IMR-90 (cell line): ENCODE measurements around the gene MAP2K6. TPM values are rescaled to one million over a fixed set of nuclear protein-coding genes. Genes with fewer than 3 reads are reported as not detected.

ENCODE experiments used
- ATAC-seq: fragments of 200-7000 bp; cut with Tn5 transposase; 2 replicates; pipeline ENCODE4 v1.9.1; 2020; ENCODE audit warnings: low read depth, mild to moderate bottlenecking, moderate library complexity
- BruUV-seq: library from RNA; stranded (reverse); fragments of 400-500 nt; replicated peaks from 2 replicates; lab custom pipeline; 2021; lab: Mats Ljungman, UMichigan
- CTCF ChIA-PET: fragments of 300-600 bp; formaldehyde crosslinking; extraction: SDS; loops from one replicate; lab custom pipeline; 2021; ENCODE audit warnings: antibody characterized with exemption; lab: Yijun Ruan, JAX
- POLR2A ChIA-PET: fragments of 300-600 bp; sonication (Branson Sonifier 250); formaldehyde crosslinking; loops from one replicate; lab custom pipeline; 2022; ENCODE audit warnings: antibody characterized with exemption; ENCODE audit not compliant: unreplicated experiment; lab: Charles Lee
- DNase-seq: peaks from one replicate; pipeline ENCODE4 v3.0.0; 2013
- H2AFZ ChIP-seq: replicated peaks from 2 replicates; pipeline ENCODE3; 2013; ENCODE audit warnings: low read length, mild to moderate bottlenecking; ENCODE audit not compliant: poor library complexity
- H2AK5ac ChIP-seq: 2 replicates; pipeline ENCODE4 v1.6.1; 2013; ENCODE audit warnings: low read depth, low read length, inconsistent platforms
- H2AK9ac ChIP-seq: replicated peaks from 2 replicates; pipeline ENCODE3; 2013; ENCODE audit warnings: mild to moderate bottlenecking, low read depth, low read length, moderate library complexity; ENCODE audit not compliant: poor library complexity
- H2BK120ac ChIP-seq: 2 replicates; pipeline ENCODE4 v1.6.1; 2013; ENCODE audit warnings: low read depth, low read length, inconsistent platforms
- H2BK15ac ChIP-seq: 3 replicates; pipeline ENCODE4 v1.6.1; 2013; ENCODE audit warnings: low read depth, low read length, inconsistent platforms
- H2BK20ac ChIP-seq: 2 replicates; pipeline ENCODE4 v1.6.1; 2013; ENCODE audit warnings: low read depth, mild to moderate bottlenecking, inconsistent platforms, low read length, moderate library complexity
- H2BK5ac ChIP-seq: 2 replicates; pipeline ENCODE4 v1.6.1; 2013; ENCODE audit warnings: mild to moderate bottlenecking, low read depth, low read length, inconsistent platforms; ENCODE audit not compliant: poor library complexity, severe bottlenecking
- H3K14ac ChIP-seq: replicated peaks from 2 replicates; pipeline ENCODE4 v1.6.1; 2013; ENCODE audit warnings: low read depth, low read length, inconsistent platforms
- H3K18ac ChIP-seq: 2 replicates; pipeline ENCODE4 v1.6.1; 2013; ENCODE audit warnings: low read depth, low read length, control low read depth
- H3K23ac ChIP-seq: 2 replicates; pipeline ENCODE4 v1.6.1; 2013; ENCODE audit warnings: low read depth, low read length, inconsistent platforms
- H3K27ac ChIP-seq: 2 replicates; pipeline ENCODE4 v1.5.1; 2013; ENCODE audit warnings: mild to moderate bottlenecking, control low read depth, low read length; ENCODE audit not compliant: insufficient read depth
- H3K27me3 ChIP-seq: 2 replicates; pipeline ENCODE4 v1.6.1; 2013; ENCODE audit warnings: low read length; ENCODE audit not compliant: control insufficient read depth, insufficient read depth
- H3K36me3 ChIP-seq: 2 replicates; pipeline ENCODE4 v1.6.1; 2013; ENCODE audit warnings: low read length, mixed read lengths; ENCODE audit not compliant: control insufficient read depth, insufficient read depth
- H3K4ac ChIP-seq: 2 replicates; pipeline ENCODE4 v1.6.1; 2013; ENCODE audit warnings: low read depth, low read length, inconsistent platforms
- H3K4me1 ChIP-seq: 2 replicates; pipeline ENCODE4 v1.6.1; 2013; ENCODE audit warnings: low read length, mixed read lengths; ENCODE audit not compliant: control insufficient read depth, insufficient read depth
- H3K4me2 ChIP-seq: 2 replicates; pipeline ENCODE4 v1.6.1; 2013; ENCODE audit warnings: low read depth, mild to moderate bottlenecking, control low read depth, low read length, moderate library complexity
- H3K4me3 ChIP-seq: 2 replicates; pipeline ENCODE4 v1.5.1; 2013; ENCODE audit warnings: low read depth, mild to moderate bottlenecking, control low read depth, low read length, moderate library complexity; ENCODE audit not compliant: insufficient read depth
- H3K56ac ChIP-seq: 2 replicates; pipeline ENCODE4 v1.6.1; 2013; ENCODE audit warnings: low read length, inconsistent platforms; ENCODE audit not compliant: insufficient read depth; ENCODE audit errors: extremely low read depth
- H3K79me1 ChIP-seq, 2 experiments: 2 replicates each; pipeline ENCODE4 v1.6.1; 2013; ENCODE audit warnings: low read length in 2 of 2, inconsistent platforms in 1 of 2, low read depth in 1 of 2
- H3K9ac ChIP-seq: 2 replicates; pipeline ENCODE4 v1.6.1; 2013; ENCODE audit warnings: low read depth, low read length, control low read depth
- H3K9me1 ChIP-seq: 2 replicates; pipeline ENCODE4 v1.6.1; 2013; ENCODE audit warnings: low read length, inconsistent platforms; ENCODE audit not compliant: insufficient read depth
- H3K9me3 ChIP-seq: 2 replicates; pipeline ENCODE4 v1.6.1; 2013; ENCODE audit warnings: low read length; ENCODE audit not compliant: control insufficient read depth, insufficient read depth
- H4K20me1 ChIP-seq: 2 replicates; pipeline ENCODE4 v1.6.1; 2013; ENCODE audit warnings: low read length, inconsistent platforms; ENCODE audit not compliant: insufficient read depth
- H4K5ac ChIP-seq: 2 replicates; pipeline ENCODE4 v1.6.1; 2013; ENCODE audit warnings: mild to moderate bottlenecking, low read depth, low read length, control low read depth
- H4K8ac ChIP-seq, 2 experiments: 2 replicates each; pipeline ENCODE4 v1.6.1; 2013; ENCODE audit warnings: low read depth in 2 of 2, low read length in 2 of 2, control low read depth in 1 of 2, inconsistent platforms in 1 of 2
- H4K91ac ChIP-seq: 2 replicates; pipeline ENCODE4 v1.6.1; 2013; ENCODE audit warnings: low read depth, low read length, inconsistent platforms; ENCODE audit not compliant: insufficient read depth
- BHLHE40 ChIP-seq: fragments of 150-350 bp; IDR thresholded peaks from 2 replicates; pipeline ENCODE4 v1.6.1; 2016; ENCODE audit warnings: mild to moderate bottlenecking, low read depth, low read length
- CEBPB ChIP-seq: IDR thresholded peaks from 2 replicates; pipeline ENCODE4 v1.6.1; 2012; ENCODE audit warnings: low read depth, low read length, improper control_type of control experiment
- CHD1 ChIP-seq: IDR thresholded peaks from 2 replicates; pipeline ENCODE4 v1.6.1; 2012; ENCODE audit warnings: low read depth, low read length, improper control_type of control experiment
- FOS ChIP-seq: fragments of 150-350 bp; IDR thresholded peaks from 2 replicates; pipeline ENCODE4 v1.6.1; 2016; ENCODE audit warnings: low read depth, low read length
- MAFK ChIP-seq: IDR thresholded peaks from 2 replicates; pipeline ENCODE4 v1.6.1; 2012; ENCODE audit warnings: low read depth, low read length, improper control_type of control experiment
- MAZ ChIP-seq: IDR thresholded peaks from 2 replicates; pipeline ENCODE4 v1.6.1; 2012; ENCODE audit warnings: low read depth, mild to moderate bottlenecking, low read length, improper control_type of control experiment, moderate library complexity, borderline replicate concordance
- MXI1 ChIP-seq: IDR thresholded peaks from 2 replicates; pipeline ENCODE4 v1.6.1; 2012; ENCODE audit warnings: low read depth, mild to moderate bottlenecking, low read length, moderate library complexity, borderline replicate concordance
- NFE2L2 ChIP-seq: fragments of 150-350 bp; IDR thresholded peaks from 2 replicates; pipeline ENCODE4 v1.6.1; 2016; ENCODE audit warnings: low read depth, mild to moderate bottlenecking, low read length
- POLR2A ChIP-seq: IDR thresholded peaks from 2 replicates; pipeline ENCODE4 v1.6.1; 2012; ENCODE audit warnings: mild to moderate bottlenecking, low read depth, low read length
- RAD21 ChIP-seq: IDR thresholded peaks from 2 replicates; pipeline ENCODE4 v1.6.1; 2012; ENCODE audit warnings: low read length, improper control_type of control experiment
- RCOR1 ChIP-seq: IDR thresholded peaks from 2 replicates; pipeline ENCODE4 v1.6.1; 2012; ENCODE audit warnings: mild to moderate bottlenecking, low read length, improper control_type of control experiment; ENCODE audit not compliant: insufficient replicate concordance
- RFX5 ChIP-seq: IDR thresholded peaks from 2 replicates; pipeline ENCODE4 v1.8.0; 2012; ENCODE audit warnings: low read depth, mild to moderate bottlenecking, low read length, moderate library complexity
- SMC3 ChIP-seq: fragments of 150-350 bp; IDR thresholded peaks from 2 replicates; pipeline ENCODE4 v1.6.1; 2016; ENCODE audit warnings: low read depth, mild to moderate bottlenecking, antibody characterized with exemption, low read length, moderate library complexity
- WGBS, 2 experiments: methylation state at CpG; one replicate each; pipeline versions ENCODE4 v1.1.5 to v1.1.7; 2013; ENCODE audit warnings: missing lambda C conversion rate in 2 of 2; ENCODE audit not compliant: insufficient read length in 1 of 2; ENCODE audit errors: extremely low coverage in 2 of 2; 5-methylcytosine and 5-hydroxymethylcytosine counted together
- dilution Hi-C: fragments of 300-500 bp; cut with HindIII; formaldehyde crosslinking; loops from one replicate; pipeline ENCODE4 v1.14.3; 2018; ENCODE audit warnings: low sequenced_read_pairs; ENCODE audit not compliant: unreplicated experiment
- in situ Hi-C: fragments of 300-500 bp; cut with MboI; formaldehyde crosslinking; loops from 3 replicates; pipeline ENCODE4 v1.14.3; 2019; ENCODE audit warnings: low sequenced_read_pairs, inconsistent platforms, mixed read lengths
- intact Hi-C: fragments of 100-400 bp; cut with micrococcal nuclease; formaldehyde crosslinking; loops from 2 replicates; pipeline ENCODE4 v1.10.0; 2022
- polyA plus RNA-seq, 3 experiments: library from polyadenylated mRNA; depleted of rRNA; stranded (reverse); fragments of >200 nt; gene quantifications; 2 replicates each; pipeline ENCODE4 v1.2.3, GENCODE V29; 2012; ENCODE audit warnings: low replicate concordance in 1 of 3
- total RNA-seq: library from RNA; depleted of rRNA; stranded (reverse); fragments of >200 nt; gene quantifications from 2 replicates; pipeline ENCODE4 v1.2.3, GENCODE V29; 2012
- TF ChIP-seq, protein P1 (sequence below): fragments of 150-350 bp; IDR thresholded peaks from 2 replicates; pipeline ENCODE4 v1.6.1; 2017; ENCODE audit warnings: mild to moderate bottlenecking, antibody characterized with exemption, low read length, low read depth
- TF ChIP-seq, protein P2 (sequence below): fragments of 150-350 bp; IDR thresholded peaks from 2 replicates; pipeline ENCODE4 v1.6.1; 2016; ENCODE audit warnings: low read depth, mild to moderate bottlenecking, low read length, moderate library complexity, borderline replicate concordance
- TF ChIP-seq, protein P3 (sequence below): conservative IDR thresholded peaks from 2 replicates; pipeline ENCODE4 v1.5.1; 2012; ENCODE audit warnings: mild to moderate bottlenecking, low read depth, low read length, improper control_type of control experiment

MAP2K6 gene
- total and polyA plus RNA-seq, 2 of the 4 experiments (the other 2 are of a cell fraction): 2.4 to 5.7 TPM

DNA sequence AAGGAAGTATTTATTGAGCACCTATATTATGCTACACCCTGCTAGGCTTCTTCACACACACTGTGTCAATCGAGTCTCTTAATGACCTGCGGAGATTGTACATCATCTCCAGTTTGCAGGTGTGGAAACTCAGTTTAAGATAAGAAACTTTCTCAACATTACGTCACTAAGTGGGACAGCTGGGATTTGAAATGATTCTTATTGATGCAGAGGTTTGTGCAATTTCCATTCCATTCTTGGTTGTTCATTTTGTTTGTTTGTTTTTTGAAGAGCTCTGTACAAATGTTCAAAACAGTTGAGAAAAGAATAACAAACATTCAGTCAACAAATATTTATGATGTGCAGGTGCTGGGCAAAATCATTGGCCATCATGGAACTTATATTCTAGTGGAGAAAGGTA, 84.8 kb downstream of the MAP2K6 start:
- TF ChIP-seq BHLHE40: no peak
- TF ChIP-seq POLR2A: no peak
- TF ChIP-seq RAD21: no peak
- no peak for TF ChIP-seq CEBPB
- no peak for TF ChIP-seq RCOR1
- TF ChIP-seq, protein P1, sequence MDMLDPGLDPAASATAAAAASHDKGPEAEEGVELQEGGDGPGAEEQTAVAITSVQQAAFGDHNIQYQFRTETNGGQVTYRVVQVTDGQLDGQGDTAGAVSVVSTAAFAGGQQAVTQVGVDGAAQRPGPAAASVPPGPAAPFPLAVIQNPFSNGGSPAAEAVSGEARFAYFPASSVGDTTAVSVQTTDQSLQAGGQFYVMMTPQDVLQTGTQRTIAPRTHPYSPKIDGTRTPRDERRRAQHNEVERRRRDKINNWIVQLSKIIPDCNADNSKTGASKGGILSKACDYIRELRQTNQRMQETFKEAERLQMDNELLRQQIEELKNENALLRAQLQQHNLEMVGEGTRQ: no peak
- TF ChIP-seq MAZ: no peak
- no peak for TF ChIP-seq RFX5
- no peak for TF ChIP-seq FOS
- TF ChIP-seq, protein P2, sequence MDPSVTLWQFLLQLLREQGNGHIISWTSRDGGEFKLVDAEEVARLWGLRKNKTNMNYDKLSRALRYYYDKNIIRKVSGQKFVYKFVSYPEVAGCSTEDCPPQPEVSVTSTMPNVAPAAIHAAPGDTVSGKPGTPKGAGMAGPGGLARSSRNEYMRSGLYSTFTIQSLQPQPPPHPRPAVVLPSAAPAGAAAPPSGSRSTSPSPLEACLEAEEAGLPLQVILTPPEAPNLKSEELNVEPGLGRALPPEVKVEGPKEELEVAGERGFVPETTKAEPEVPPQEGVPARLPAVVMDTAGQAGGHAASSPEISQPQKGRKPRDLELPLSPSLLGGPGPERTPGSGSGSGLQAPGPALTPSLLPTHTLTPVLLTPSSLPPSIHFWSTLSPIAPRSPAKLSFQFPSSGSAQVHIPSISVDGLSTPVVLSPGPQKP: no peak
- TF ChIP-seq MXI1: no peak
- TF ChIP-seq MAFK: no peak
- TF ChIP-seq NFE2L2: no peak
- no peak for TF ChIP-seq SMC3
- TF ChIP-seq, protein P3, sequence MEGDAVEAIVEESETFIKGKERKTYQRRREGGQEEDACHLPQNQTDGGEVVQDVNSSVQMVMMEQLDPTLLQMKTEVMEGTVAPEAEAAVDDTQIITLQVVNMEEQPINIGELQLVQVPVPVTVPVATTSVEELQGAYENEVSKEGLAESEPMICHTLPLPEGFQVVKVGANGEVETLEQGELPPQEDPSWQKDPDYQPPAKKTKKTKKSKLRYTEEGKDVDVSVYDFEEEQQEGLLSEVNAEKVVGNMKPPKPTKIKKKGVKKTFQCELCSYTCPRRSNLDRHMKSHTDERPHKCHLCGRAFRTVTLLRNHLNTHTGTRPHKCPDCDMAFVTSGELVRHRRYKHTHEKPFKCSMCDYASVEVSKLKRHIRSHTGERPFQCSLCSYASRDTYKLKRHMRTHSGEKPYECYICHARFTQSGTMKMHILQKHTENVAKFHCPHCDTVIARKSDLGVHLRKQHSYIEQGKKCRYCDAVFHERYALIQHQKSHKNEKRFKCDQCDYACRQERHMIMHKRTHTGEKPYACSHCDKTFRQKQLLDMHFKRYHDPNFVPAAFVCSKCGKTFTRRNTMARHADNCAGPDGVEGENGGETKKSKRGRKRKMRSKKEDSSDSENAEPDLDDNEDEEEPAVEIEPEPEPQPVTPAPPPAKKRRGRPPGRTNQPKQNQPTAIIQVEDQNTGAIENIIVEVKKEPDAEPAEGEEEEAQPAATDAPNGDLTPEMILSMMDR: no peak
- TF ChIP-seq CHD1: no peak
- Histone ChIP-seq H3K56ac (no peak overlapping the region), H2BK120ac (no peak overlapping the region), H3K18ac (no peak overlapping the region), H3K4me1 (peaks cover 8% of the 10 kb centered on the region; the same call in 1 of the 2 replicates), H3K9ac (no peak overlapping the region), H3K9me3 (no peaks in the 10 kb centered on the region), H3K4me3 (no peak overlapping the region), H3K4ac (no peak overlapping the region), H3K14ac (no peak overlapping the region), H2AK9ac (no peak overlapping the region), H3K23ac (no peak overlapping the region), H2AFZ (no peak overlapping the region), H2AK5ac (no peak overlapping the region), H2BK20ac (no peak overlapping the region), H3K79me1 (no peaks in the 10 kb centered on the region), H3K4me2 (no peak overlapping the region), H3K27ac (no peak overlapping the region), H2BK15ac (no peak overlapping the region), H3K9me1 (peaks cover 2% of the 10 kb centered on the region; the same call in 1 of the 2 replicates), H3K27me3 (no peaks in the 10 kb centered on the region), H4K8ac (no peak overlapping the region), H4K20me1 (no peaks in the 10 kb centered on the region), H3K36me3 (no peaks in the 10 kb centered on the region), H4K5ac (no peak overlapping the region), H2BK5ac (no peak overlapping the region), H4K91ac (no peak overlapping the region)
- intact Hi-C loops (no loop called here), in situ Hi-C loops (loop anchor here (25.0 kb wide), 1 partner anchor 712 kb away; no protein-coding TSS in a partner anchor), dilution Hi-C loops (no loop called here)
- ATAC-seq (no peak), DNase-seq (no peak)
- CTCF ChIA-PET: interaction anchor here (0.6 kb wide), 1 partner anchor 9 kb away, joined by 4 read pairs; no protein-coding TSS in a partner anchor
- no CpG with 5 or more reads among the region's 3 CpGs for WGBS, 2 experiments
- POLR2A ChIA-PET: no interaction called here
- BruUV-seq: no TSS peak
